Transverse colon (tissue), 4 donors: Measurements from ENCODE around the gene CXorf58.

Source experiments
- POLR2A ChIP-seq: fragments of 450-650 bp; IDR thresholded peaks from one replicate; pipeline ENCODE4 v1.6.1; 2016; ENCODE audit warnings: antibody characterized with exemption, mild to moderate bottlenecking, moderate library complexity
- POLR2AphosphoS5 ChIP-seq, 3 donors: sonication (generic); formaldehyde crosslinking; IDR thresholded peaks; one replicate each; pipeline ENCODE4 v1.6.1; 2016; ENCODE audit warnings: antibody characterized with exemption in 3 of 3
- TF ChIP-seq, protein P1 (sequence below), 5 experiments: fragments of 200-600 bp in 3 of 5; fragments of 450-650 bp in 2 of 5; sonication (generic) in 3 of 5; IDR thresholded peaks; 1 replicate in 2 of 5; 2 replicates in 3 of 5; pipeline ENCODE4 v1.5.1; 2016 to 2017; ENCODE audit warnings: antibody characterized with exemption in 5 of 5, inconsistent platforms in 3 of 5, mild to moderate bottlenecking in 2 of 5, moderate library complexity in 1 of 5

DNA sequence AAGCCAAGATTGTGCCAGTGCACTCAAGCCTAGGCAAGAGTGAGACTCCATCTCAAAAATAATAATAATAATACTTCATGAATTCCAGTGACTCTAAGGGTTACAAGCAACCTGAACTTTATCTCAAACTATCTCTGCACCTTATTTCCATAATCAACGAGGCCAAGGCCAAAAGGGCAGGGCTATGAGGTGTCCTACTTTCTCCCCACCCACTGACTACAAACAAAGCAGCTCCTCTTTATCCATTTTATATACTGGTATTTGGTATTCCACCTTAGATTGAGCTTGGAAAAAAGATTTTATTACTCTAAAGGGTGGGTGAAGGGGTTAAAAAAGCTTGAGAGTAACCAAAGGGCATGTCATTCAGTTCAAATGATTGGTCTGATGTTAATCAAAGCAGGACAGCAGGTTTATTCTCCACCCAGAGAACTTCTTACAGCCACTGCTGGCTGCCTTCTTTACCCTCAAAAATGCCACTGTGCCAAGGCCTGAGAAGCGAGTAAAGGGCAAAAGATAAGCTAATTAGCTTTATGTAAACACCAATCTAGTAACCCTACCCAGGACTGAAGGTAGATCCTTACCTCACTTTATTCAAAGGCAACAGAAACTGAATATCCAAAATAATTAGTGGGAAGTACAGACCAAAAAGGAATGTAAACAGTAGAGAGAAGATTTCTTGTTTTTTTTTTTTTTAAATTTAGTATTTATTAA, 28.3 kb upstream of the CXorf58 start:
- TF ChIP-seq POLR2AphosphoS5 (IDR thresholded peaks at IDR 0.05) (no peak), POLR2A (no peak)
- TF ChIP-seq, protein P1, sequence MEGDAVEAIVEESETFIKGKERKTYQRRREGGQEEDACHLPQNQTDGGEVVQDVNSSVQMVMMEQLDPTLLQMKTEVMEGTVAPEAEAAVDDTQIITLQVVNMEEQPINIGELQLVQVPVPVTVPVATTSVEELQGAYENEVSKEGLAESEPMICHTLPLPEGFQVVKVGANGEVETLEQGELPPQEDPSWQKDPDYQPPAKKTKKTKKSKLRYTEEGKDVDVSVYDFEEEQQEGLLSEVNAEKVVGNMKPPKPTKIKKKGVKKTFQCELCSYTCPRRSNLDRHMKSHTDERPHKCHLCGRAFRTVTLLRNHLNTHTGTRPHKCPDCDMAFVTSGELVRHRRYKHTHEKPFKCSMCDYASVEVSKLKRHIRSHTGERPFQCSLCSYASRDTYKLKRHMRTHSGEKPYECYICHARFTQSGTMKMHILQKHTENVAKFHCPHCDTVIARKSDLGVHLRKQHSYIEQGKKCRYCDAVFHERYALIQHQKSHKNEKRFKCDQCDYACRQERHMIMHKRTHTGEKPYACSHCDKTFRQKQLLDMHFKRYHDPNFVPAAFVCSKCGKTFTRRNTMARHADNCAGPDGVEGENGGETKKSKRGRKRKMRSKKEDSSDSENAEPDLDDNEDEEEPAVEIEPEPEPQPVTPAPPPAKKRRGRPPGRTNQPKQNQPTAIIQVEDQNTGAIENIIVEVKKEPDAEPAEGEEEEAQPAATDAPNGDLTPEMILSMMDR (IDR thresholded peaks at IDR 0.05), result no peak
